NCI-H1436 treated with DMSO at 0.1 percent for 48 hours (cell line): ENCODE data around the gene SLC30A10.
"Not testable (repeated sequence)": the region's sequence is repeated elsewhere in the genome, so short reads cannot be mapped to it uniquely, and the experiment has no call there.

ENCODE experiments used
- DNase-seq: peaks from one replicate; lab custom pipeline; 2025; lab: John Stamatoyannopoulos, UW

Gene SLC30A10

GRCh38 chr1:219927956-219928790 is at the start of gene SLC30A10:
Gene SLC30A10 (minus strand): TSS chr1:219928557. CDS start chr1:219928440, 117 bp downstream.
- DNase-seq: no peak

GRCh38 chr1:219973213-219973612 is 44.9 kb upstream of the SLC30A10 start:
- DNase-seq: no peak

- DNase-seq: no peak
These were observed 39.0 kb upstream of the SLC30A10 start for GRCh38 chr1:219967361-219967760.

- no peak for DNase-seq
These were observed 37.7 kb upstream of the SLC30A10 start for GRCh38 chr1:219966071-219966349.

GRCh38 chr1:219965285-219966070 is 37.1 kb upstream of the SLC30A10 start:
- no peak for DNase-seq

GRCh38 chr1:219963432-219963831 is 35.1 kb upstream of the SLC30A10 start:
- no peak for DNase-seq

- DNase-seq: no peak
These were observed 33.3 kb upstream of the SLC30A10 start for GRCh38 chr1:219961684-219962083.

GRCh38 chr1:219959540-219960203 is 31.3 kb upstream of the SLC30A10 start:
- DNase-seq: no peak

GRCh38 chr1:219958875-219959417 is 30.6 kb upstream of the SLC30A10 start:
- DNase-seq: no peak

- no peak for DNase-seq
These were observed 26.5 kb upstream of the SLC30A10 start for GRCh38 chr1:219954736-219955421.

- DNase-seq: no peak
These were observed 25.7 kb upstream of the SLC30A10 start for GRCh38 chr1:219954052-219954451.

GRCh38 chr1:219952361-219952760 is 24.0 kb upstream of the SLC30A10 start:
- DNase-seq: no peak

GRCh38 chr1:219949227-219949626 is 20.9 kb upstream of the SLC30A10 start:
- not testable (repeated sequence) for DNase-seq

- not testable (repeated sequence) for DNase-seq
These were observed 20.4 kb upstream of the SLC30A10 start for GRCh38 chr1:219948766-219949165.

GRCh38 chr1:219945795-219946194 is 17.4 kb upstream of the SLC30A10 start:
- no peak for DNase-seq

GRCh38 chr1:219941179-219942118 is 13.1 kb upstream of the SLC30A10 start:
- no peak for DNase-seq

GRCh38 chr1:219940707-219941106 is 12.3 kb upstream of the SLC30A10 start:
- DNase-seq: no peak

GRCh38 chr1:219938706-219939105 is 10.3 kb upstream of the SLC30A10 start:
- peak; percentile 44 for DNase-seq

- DNase-seq: not testable (repeated sequence)
These were observed 5.4 kb upstream of the SLC30A10 start for GRCh38 chr1:219933763-219934162.

- DNase-seq: no peak
These were observed 2.7 kb upstream of the SLC30A10 start for GRCh38 chr1:219931033-219931432.

- DNase-seq: no peak
These were observed 398 bp upstream of the SLC30A10 start for GRCh38 chr1:219928791-219929118.
